Measurements from ENCODE around the gene TAF8.

The TAF8 gene

GRCh38 chr6:42124223-42124836 is 74.0 kb downstream of the TAF8 start:
- no peaks in the 10 kb centered on the region for H3K27me3 Mint-ChIP-seq
- H3K9me3 Mint-ChIP-seq, result no peaks in the 10 kb centered on the region
- H3K4me3 Mint-ChIP-seq, result no peak overlapping the region
- no peak for DNase-seq (ENCODE audit: low spot score in 2 of 2)
- no peaks in the 10 kb centered on the region for H3K36me3 Mint-ChIP-seq
- H3K27ac Mint-ChIP-seq, result no peak overlapping the region
- no peak for ATAC-seq (ENCODE audit: low read depth)
- no peaks in the 10 kb centered on the region for H3K4me1 Mint-ChIP-seq

GRCh38 chr6:42125231-42125630 is 74.9 kb downstream of the TAF8 start:
- Mint-ChIP-seq H3K27me3 (peaks cover 3% of the 10 kb centered on the region), H3K27ac (no peak overlapping the region), H3K4me3 (no peak overlapping the region), H3K9me3 (no peaks in the 10 kb centered on the region), H3K4me1 (no peaks in the 10 kb centered on the region), H3K36me3 (no peaks in the 10 kb centered on the region)
- DNase-seq (ENCODE audit: low spot score in 2 of 2), result no peak
- ATAC-seq (ENCODE audit: low read depth), result no peak

GRCh38 chr6:42125663-42126062 is 75.3 kb downstream of the TAF8 start:
- no peaks in the 10 kb centered on the region for H3K36me3 Mint-ChIP-seq
- H3K27ac Mint-ChIP-seq, result no peak overlapping the region
- H3K9me3 Mint-ChIP-seq, result no peaks in the 10 kb centered on the region
- H3K4me1 Mint-ChIP-seq, result no peaks in the 10 kb centered on the region
- no peak for ATAC-seq (ENCODE audit: low read depth)
- DNase-seq (ENCODE audit: low spot score in 2 of 2), result no peak
- H3K27me3 Mint-ChIP-seq, result peaks cover 5% of the 10 kb centered on the region
- no peak overlapping the region for H3K4me3 Mint-ChIP-seq

GRCh38 chr6:42128460-42129359 is 78.4 kb downstream of the TAF8 start:
- DNase-seq (ENCODE audit: low spot score in 2 of 2) (no peak), ATAC-seq (ENCODE audit: low read depth) (no peak)
- Mint-ChIP-seq H3K4me3 (no peak overlapping the region), H3K27ac (no peak overlapping the region), H3K36me3 (no peaks in the 10 kb centered on the region), H3K27me3 (peaks cover 7% of the 10 kb centered on the region), H3K4me1 (no peaks in the 10 kb centered on the region), H3K9me3 (no peaks in the 10 kb centered on the region)

- DNase-seq (ENCODE audit: low spot score in 2 of 2) (no peak), ATAC-seq (ENCODE audit: low read depth) (no peak)
- peaks cover 7% of the 10 kb centered on the region for H3K27me3 Mint-ChIP-seq
- H3K36me3 Mint-ChIP-seq, result no peaks in the 10 kb centered on the region
- no peaks in the 10 kb centered on the region for H3K9me3 Mint-ChIP-seq
- H3K4me3 Mint-ChIP-seq, result no peak overlapping the region
- no peaks in the 10 kb centered on the region for H3K4me1 Mint-ChIP-seq
- no peak overlapping the region for H3K27ac Mint-ChIP-seq
These were observed 79.0 kb downstream of the TAF8 start for GRCh38 chr6:42129360-42129676.

GRCh38 chr6:42131531-42131930 is 81.2 kb downstream of the TAF8 start:
- DNase-seq (ENCODE audit: low spot score in 2 of 2) (no peak), ATAC-seq (ENCODE audit: low read depth) (no peak)
- Mint-ChIP-seq H3K4me1 (peaks cover 3% of the 10 kb centered on the region), H3K36me3 (no peaks in the 10 kb centered on the region), H3K27ac (no peak overlapping the region), H3K9me3 (no peaks in the 10 kb centered on the region), H3K27me3 (peaks cover 7% of the 10 kb centered on the region), H3K4me3 (no peak overlapping the region)

- Mint-ChIP-seq H3K27me3 (peaks cover 7% of the 10 kb centered on the region), H3K4me1 (peaks cover 9% of the 10 kb centered on the region), H3K4me3 (no peak overlapping the region), H3K27ac (no peak overlapping the region), H3K9me3 (no peaks in the 10 kb centered on the region), H3K36me3 (no peaks in the 10 kb centered on the region)
- ATAC-seq (ENCODE audit: low read depth), result no peak
- DNase-seq (ENCODE audit: low spot score in 2 of 2), result no peak
These were observed 83.6 kb downstream of the TAF8 start for GRCh38 chr6:42133926-42134325.

GRCh38 chr6:42135161-42135560 is 84.8 kb downstream of the TAF8 start:
- H3K27me3 Mint-ChIP-seq, result peaks cover 5% of the 10 kb centered on the region
- DNase-seq (ENCODE audit: low spot score in 2 of 2) (no peak), ATAC-seq (ENCODE audit: low read depth) (no peak)
- H3K27ac Mint-ChIP-seq, result no peak overlapping the region
- no peaks in the 10 kb centered on the region for H3K36me3 Mint-ChIP-seq
- peaks cover 12% of the 10 kb centered on the region for H3K4me1 Mint-ChIP-seq
- no peak overlapping the region for H3K4me3 Mint-ChIP-seq
- no peaks in the 10 kb centered on the region for H3K9me3 Mint-ChIP-seq

- no peak for DNase-seq (ENCODE audit: low spot score in 2 of 2)
- Mint-ChIP-seq H3K9me3 (no peaks in the 10 kb centered on the region), H3K27ac (no peak overlapping the region), H3K4me3 (no peak overlapping the region), H3K36me3 (no peaks in the 10 kb centered on the region), H3K4me1 (peaks cover 18% of the 10 kb centered on the region), H3K27me3 (peaks cover 2% of the 10 kb centered on the region)
- ATAC-seq (ENCODE audit: low read depth), result no peak
These were observed 85.4 kb downstream of the TAF8 start for GRCh38 chr6:42135722-42136121.

- ATAC-seq (ENCODE audit: low read depth) (peak; percentile 74), DNase-seq (ENCODE audit: low spot score in 2 of 2) (peak; percentile 35 to 41)
- H3K4me1 Mint-ChIP-seq, result peaks cover 22% of the 10 kb centered on the region
- H3K9me3 Mint-ChIP-seq, result no peaks in the 10 kb centered on the region
- peak overlapping the region; percentile 54 for H3K27ac Mint-ChIP-seq
- no peaks in the 10 kb centered on the region for H3K36me3 Mint-ChIP-seq
- H3K27me3 Mint-ChIP-seq, result peaks cover 3% of the 10 kb centered on the region
- peak overlapping the region; percentile 81 for H3K4me3 Mint-ChIP-seq
These were observed 86.3 kb downstream of the TAF8 start for GRCh38 chr6:42136508-42137193.

All from memory B cell (primary cell).